Pancreas (tissue), 10 donors: ENCODE results near the gene ATP8B3. TPM values are rescaled to one million over a fixed set of nuclear protein-coding genes. Genes with fewer than 3 reads are reported as not detected.

Source experiments
- ATAC-seq, 4 donors: fragments of 200-7000 bp; cut with Tn5 transposase; one replicate each; pipeline versions ENCODE4 v1.8.0 to v1.9.1; 2020; ENCODE audit warnings: mild to moderate bottlenecking in 4 of 4, moderate library complexity in 4 of 4
- DNase-seq, 6 donors: peaks; one replicate each; pipeline ENCODE4 v3.0.0-alpha.2; 2020
- FAIRE-seq: peaks from 2 replicates; lab custom pipeline; 2012; peaks lifted over from hg19 to GRCh38; lab: Jason Lieb, UNC
- H3K27ac ChIP-seq, 4 donors: fragments of 200-600 bp; sonication (generic); 1 replicate in 3 of 4; 2 replicates in 1 of 4; pipeline versions ENCODE4 v1.5.0 to v1.8.0; 2020
- H3K27me3 ChIP-seq, 4 donors: fragments of 200-600 bp; one replicate each; pipeline ENCODE4 v1.8.0; 2021
- H3K36me3 ChIP-seq, 3 donors: fragments of 200-600 bp; sonication (generic) in 1 of 3; one replicate each; pipeline versions ENCODE4 v1.5.0 to v1.8.0; 2020 to 2021
- H3K4me1 ChIP-seq, 3 donors: fragments of 200-600 bp; one replicate each; pipeline ENCODE4 v1.8.0; 2021
- H3K4me3 ChIP-seq, 4 donors: fragments of 200-600 bp; sonication (generic) in 2 of 4; one replicate each; pipeline versions ENCODE4 v1.5.0 to v1.8.0; 2020 to 2021
- H3K9me3 ChIP-seq, 4 donors: fragments of 200-600 bp; one replicate each; pipeline ENCODE4 v1.8.0; 2021
- CTCF ChIP-seq, 4 donors: fragments of 200-600 bp; sonication (generic) in 3 of 4; IDR thresholded peaks; one replicate each; pipeline versions ENCODE4 v1.5.0 to v1.8.0; 2021; ENCODE audit warnings: antibody characterized with exemption in 4 of 4
- WGBS, 2 donors: extraction: QIAGEN DNeasy Blood & Tissue Kit; methylation state at CpG; one replicate each; pipeline ENCODE4 v1.1.7; 2013; 5-methylcytosine and 5-hydroxymethylcytosine counted together
- intact Hi-C, 3 donors: fragments of 100-400 bp; cut with DNase I; formaldehyde crosslinking; loops; one replicate each; pipeline versions ENCODE4 v1.11.1 to v1.14.2; 2022
- polyA plus RNA-seq, 2 donors: library from polyadenylated mRNA; stranded (reverse); fragments of 200-250 nt; gene quantifications; one replicate each; pipeline ENCODE4 v1.2.3, GENCODE V29; 2013
- total RNA-seq, 6 donors: library from RNA; stranded (reverse); fragmentation: NEBNext Ultra II Directional in 4 of 6; extraction: Animal tissue kit (Norgen Biotek cat#: 25700) in 4 of 6; gene quantifications; one replicate each; pipeline versions ENCODE4 v1.2.1 to v1.2.4, GENCODE V29; 2021 to 2023
- donor health status: healthy with polysubstance abuse.
- donor health status: DM: no; HTN: no; CAD: no; lungs with moderate emphysema.
- donor health status: DM: no; HTN: no; CAD: no.
- donor health status: control.
- donor health status: control.
- donor health status: Bipolar disorder and iron deficiency.
- donor health status: DM: yes; HTN: yes; CAD: no.
- donor health status: DM: no; HTN: no; CAD: no.
- donor health status: DM: no; HTN: no; CAD: no.
- donor health status: DM: yes; HTN: yes; CAD: no.

Gene ATP8B3
- total and polyA plus RNA-seq, 8 donors, result 0.32 to 1.1 (median 0.54) TPM

- H3K27me3 ChIP-seq, result peaks cover 0 to 29% (median 0%) of the 10 kb centered on the region in 4 donors
These were observed 42.5 kb downstream of the ATP8B3 start for GRCh38 chr19:1769645-1769985.

GRCh38 chr19:1768918-1769644, 43.0 kb downstream of the ATP8B3 start:
- 52 to 73% methylated on average over 9 of the region's 9 CpGs for WGBS, 2 donors
- H3K4me1 ChIP-seq, result no peaks in the 10 kb centered on the region
- peaks cover 0 to 3% (median 0%) of the 10 kb centered on the region in 4 donors for H3K9me3 ChIP-seq
- ATAC-seq (no peak), DNase-seq (peak in 1 of 6 donors; percentile 36), FAIRE-seq (no peak)
- H3K4me3 ChIP-seq, result no peak overlapping the region
- no peak overlapping the region for H3K27ac ChIP-seq
- peaks cover 0 to 29% (median 0%) of the 10 kb centered on the region in 4 donors for H3K27me3 ChIP-seq
- TF ChIP-seq CTCF (IDR thresholded peaks at IDR 0.05), result no peak
- H3K36me3 ChIP-seq, result no peaks in the 10 kb centered on the region
- intact Hi-C loops, result loop anchor here in 2 of 3 donors (5.0 to 10.0 kb wide), 2 partner anchors 97 to 224 kb away; no protein-coding TSS in a partner anchor

More at GRCh38 chr19:1769645-1769985, 42.5 kb downstream of the ATP8B3 start:
- no peak for TF ChIP-seq CTCF (IDR thresholded peaks at IDR 0.05)
- DNase-seq (peak in 1 of 6 donors; percentile 32), FAIRE-seq (no peak), ATAC-seq (no peak)
- WGBS, 2 donors, result 4 to 8% methylated on average over 12 of the region's 12 CpGs
- no peak overlapping the region for H3K4me3 ChIP-seq
- intact Hi-C loops, result loop anchor here in 2 of 3 donors (5.0 to 10.0 kb wide), 2 partner anchors 97 to 225 kb away; no protein-coding TSS in a partner anchor
- no peaks in the 10 kb centered on the region for H3K4me1 ChIP-seq
- peaks cover 0 to 3% (median 0%) of the 10 kb centered on the region in 4 donors for H3K9me3 ChIP-seq
- no peaks in the 10 kb centered on the region for H3K36me3 ChIP-seq
- no peak overlapping the region for H3K27ac ChIP-seq

DNA sequence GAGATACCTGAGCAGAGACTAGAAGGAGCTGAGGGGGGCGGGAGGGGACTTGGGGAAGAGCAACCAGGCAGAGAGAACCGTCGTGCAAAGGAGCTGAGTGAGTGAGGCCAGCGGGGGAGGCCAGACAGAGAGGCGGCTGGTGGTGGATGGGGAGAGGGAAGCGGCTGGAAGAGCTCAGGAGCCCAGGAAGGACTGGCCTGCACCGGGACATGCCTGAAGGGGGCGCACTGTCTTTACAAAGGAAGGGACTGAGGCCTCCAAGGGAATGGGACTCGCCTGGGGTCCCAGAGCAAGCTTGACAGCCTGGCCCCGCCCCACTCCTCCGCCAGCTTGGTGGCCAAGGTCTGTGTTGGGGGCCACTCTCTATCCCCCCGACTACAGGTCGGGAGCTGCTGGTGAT, 43.8 kb downstream of the ATP8B3 start:
- intact Hi-C loops, result loop anchor here in 2 of 3 donors (5.0 to 10.0 kb wide), 2 partner anchors 96 to 223 kb away; no protein-coding TSS in a partner anchor
- Histone ChIP-seq H3K4me3 (no peak overlapping the region), H3K9me3 (peaks cover 0 to 3% (median 0%) of the 10 kb centered on the region in 4 donors), H3K4me1 (no peaks in the 10 kb centered on the region), H3K27ac (no peak overlapping the region), H3K36me3 (no peaks in the 10 kb centered on the region), H3K27me3 (peaks cover 0 to 29% (median 0%) of the 10 kb centered on the region in 4 donors)
- no peak for FAIRE-seq
- WGBS, 2 donors, result 14 to 15% methylated on average over 12 to 13 of the region's 13 CpGs
- TF ChIP-seq CTCF (IDR thresholded peaks at IDR 0.05), result no peak
- peak in 2 of 4 donors; percentile 21 to 55 for ATAC-seq
- peak in 1 of 6 donors; percentile 43 for DNase-seq

GRCh38 chr19:1767464-1767933, 44.6 kb downstream of the ATP8B3 start:
- Histone ChIP-seq H3K27ac (no peak overlapping the region), H3K27me3 (peaks cover 0 to 29% (median under 1%) of the 10 kb centered on the region in 4 donors), H3K4me1 (no peaks in the 10 kb centered on the region), H3K4me3 (no peak overlapping the region), H3K9me3 (peaks cover 0 to 3% (median 0%) of the 10 kb centered on the region in 4 donors), H3K36me3 (no peaks in the 10 kb centered on the region)
- DNase-seq, result peak in 5 of 6 donors; percentile 17 to 88 (median 58)
- intact Hi-C loops, result loop anchor here in 2 of 3 donors (2.0 to 10.0 kb wide), 3 partner anchors 93 to 223 kb away; no protein-coding TSS in a partner anchor
- peak; percentile 58 to 93 (median 84) for ATAC-seq
- no peak for FAIRE-seq
- peak; percentile 80 to 94 (median 84) for TF ChIP-seq CTCF (IDR thresholded peaks at IDR 0.05)
- WGBS, 2 donors, result 4% methylated on average over 21 of the region's 21 CpGs
